GM18505 (cell line): ENCODE measurements around the gene GRIN2B.

Experiments used
- ATAC-seq: cut with Tn5 transposase; IDR thresholded peaks from one replicate; pipeline ENCODE4 v1.9.1; 2021; ENCODE audit not compliant: unreplicated experiment
- POLR2A ChIP-seq: IDR thresholded peaks from 4 replicates; pipeline ENCODE4 v1.6.1; 2011; ENCODE audit warnings: borderline replicate concordance; ENCODE audit not compliant: insufficient read depth, insufficient read length; ENCODE audit errors: extremely low read depth

Gene GRIN2B

DNA sequence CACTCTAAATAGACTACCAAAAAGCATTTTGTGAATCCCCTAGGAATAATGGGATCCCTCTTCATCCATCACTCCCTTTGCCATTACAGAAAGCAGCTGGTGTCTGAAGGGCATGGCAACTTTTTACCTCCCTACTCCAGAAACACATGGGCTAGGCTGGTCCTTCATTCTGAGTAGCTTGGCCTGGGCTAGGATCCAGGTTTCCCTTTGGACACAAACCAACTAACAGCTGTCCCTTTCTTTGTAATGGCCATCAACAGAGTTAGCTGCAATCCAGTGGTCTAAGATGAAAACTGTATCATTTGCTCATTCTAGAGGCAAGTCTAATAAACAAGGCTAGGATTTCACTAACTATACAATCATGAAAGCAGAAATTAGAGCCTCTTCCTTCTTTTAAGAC, 7.4 kb downstream of the GRIN2B start:
- ATAC-seq: no peak
- TF ChIP-seq POLR2A: no peak

DNA sequence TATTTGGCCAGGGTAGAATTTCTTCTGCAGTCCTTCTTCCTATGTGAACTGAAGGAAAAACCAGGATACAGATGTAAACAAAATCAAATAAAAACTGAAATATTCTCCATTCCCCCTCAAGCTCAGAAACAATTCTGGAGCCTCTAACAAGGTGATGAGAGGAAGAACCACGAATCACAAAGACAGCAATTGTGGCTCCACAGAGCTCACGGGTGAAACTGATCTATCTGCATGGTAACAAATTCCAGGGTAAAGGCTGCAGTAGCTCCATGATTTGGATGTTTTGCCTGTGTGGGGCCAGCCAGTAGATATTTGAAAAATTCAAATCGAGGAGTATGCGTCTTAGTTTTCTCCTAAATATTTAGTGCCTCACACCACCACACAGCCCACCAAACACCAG, 10.6 kb downstream of the GRIN2B start:
- no peak for TF ChIP-seq POLR2A
- ATAC-seq: no peak

DNA sequence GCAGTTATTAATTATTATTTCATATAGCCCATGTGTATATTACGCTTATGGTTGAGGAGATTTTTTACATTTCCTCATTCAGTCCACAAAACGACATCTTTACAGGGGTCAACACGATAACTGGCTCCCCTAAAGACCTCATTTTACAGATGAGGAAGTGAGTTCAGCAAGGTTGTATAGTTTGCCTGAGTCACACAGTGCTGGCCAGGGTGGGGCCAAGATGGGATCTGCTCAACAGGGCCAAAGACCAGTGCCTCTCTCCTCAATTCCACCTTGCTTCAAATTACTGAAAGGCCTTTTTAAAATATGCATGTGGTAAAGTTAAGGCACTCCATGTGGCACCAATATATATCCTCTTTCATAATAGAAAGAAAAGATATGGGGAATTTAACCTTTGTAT, 13.1 kb downstream of the GRIN2B start:
- ATAC-seq: no peak
- no peak for TF ChIP-seq POLR2A

DNA sequence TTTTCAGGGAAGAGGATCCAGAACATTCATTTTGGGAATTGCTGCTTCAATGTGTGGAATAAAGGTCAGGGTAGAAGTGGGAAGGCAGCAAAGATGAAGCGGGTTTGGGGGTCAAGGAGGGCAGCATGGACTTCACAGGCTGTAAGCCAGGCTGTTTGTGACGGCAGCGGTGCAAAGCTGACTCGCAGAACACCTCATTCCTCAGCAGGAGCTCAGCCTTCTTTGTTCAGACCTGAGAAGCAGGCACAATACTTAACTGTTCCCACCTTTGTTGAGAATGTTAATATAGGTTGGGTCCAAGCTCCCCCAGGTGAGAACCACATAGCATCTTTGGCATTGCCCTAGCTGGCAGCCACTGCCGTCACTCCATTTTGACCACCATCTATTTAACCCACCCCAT, 16.7 kb downstream of the GRIN2B start:
- TF ChIP-seq POLR2A: no peak
- ATAC-seq: no peak

DNA sequence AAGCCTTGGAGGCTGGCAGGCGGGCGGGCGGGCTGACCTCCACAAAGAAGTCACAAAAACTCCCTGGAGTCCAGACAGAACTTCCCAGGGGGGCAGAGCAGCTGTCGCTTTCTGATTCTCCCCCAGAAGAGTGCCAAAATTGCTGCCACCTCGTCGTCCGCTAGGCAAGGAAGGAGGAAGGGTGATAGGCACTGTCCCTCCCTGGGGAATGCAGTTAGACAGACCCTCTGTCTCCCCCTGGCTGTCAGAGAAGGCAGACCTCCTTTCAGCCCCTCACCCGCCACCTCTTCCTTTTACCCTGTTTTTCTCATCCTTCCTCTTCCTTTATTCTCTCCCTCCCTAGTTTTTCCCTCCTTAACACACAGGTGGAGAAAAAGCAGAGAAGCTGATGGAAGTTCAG, 18.7 kb downstream of the GRIN2B start:
- no peak for ATAC-seq
- TF ChIP-seq POLR2A: no peak

DNA sequence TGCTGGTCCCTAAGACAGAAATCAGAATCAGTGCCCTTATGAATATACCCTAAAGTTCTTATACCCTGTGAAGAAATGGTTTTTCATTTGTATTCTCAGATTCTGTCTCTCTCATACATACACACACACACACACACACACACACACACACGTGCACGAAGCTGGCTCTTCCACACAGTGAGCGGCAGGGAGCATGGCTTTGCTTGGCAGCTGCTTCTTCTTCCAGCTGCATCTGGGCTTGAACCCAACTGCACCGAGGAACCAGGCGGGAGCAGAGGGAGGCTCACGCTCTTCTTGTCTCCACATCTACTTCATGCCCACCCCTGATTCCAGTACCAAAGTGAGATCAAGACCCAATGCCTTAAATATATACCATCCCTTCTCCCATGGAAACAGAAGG, 19.4 kb downstream of the GRIN2B start:
- TF ChIP-seq POLR2A: no peak
- no peak for ATAC-seq

DNA sequence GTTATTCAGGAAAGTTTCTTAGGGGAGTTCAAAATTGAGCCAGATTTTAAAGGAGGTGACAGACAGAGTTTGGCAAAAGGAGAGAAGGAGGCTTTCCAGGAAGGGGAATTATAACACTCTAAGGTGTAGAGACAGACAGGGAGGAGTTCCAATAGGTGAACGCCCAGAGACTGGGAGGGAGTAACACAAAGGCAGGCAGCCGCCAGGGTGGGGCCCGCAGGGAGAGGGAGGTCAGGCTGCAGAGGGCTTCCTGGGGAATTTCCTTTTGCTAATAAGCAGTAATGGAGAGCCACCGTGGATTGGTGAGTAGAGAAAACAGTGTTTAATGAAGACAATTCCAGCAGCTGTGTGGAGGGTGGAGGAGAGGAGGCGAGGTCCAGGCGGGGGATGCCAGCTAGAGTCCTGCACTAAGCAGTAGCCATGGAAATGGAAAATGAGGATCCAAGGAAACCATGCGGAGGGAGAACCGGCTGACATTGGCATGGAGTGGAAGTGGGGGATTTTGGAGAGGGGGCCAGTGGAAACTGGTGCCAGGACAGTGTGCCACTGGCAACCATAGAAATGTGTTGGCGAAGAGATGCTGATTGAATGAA, 22.2 kb downstream of the GRIN2B start:
- TF ChIP-seq POLR2A: no peak

DNA sequence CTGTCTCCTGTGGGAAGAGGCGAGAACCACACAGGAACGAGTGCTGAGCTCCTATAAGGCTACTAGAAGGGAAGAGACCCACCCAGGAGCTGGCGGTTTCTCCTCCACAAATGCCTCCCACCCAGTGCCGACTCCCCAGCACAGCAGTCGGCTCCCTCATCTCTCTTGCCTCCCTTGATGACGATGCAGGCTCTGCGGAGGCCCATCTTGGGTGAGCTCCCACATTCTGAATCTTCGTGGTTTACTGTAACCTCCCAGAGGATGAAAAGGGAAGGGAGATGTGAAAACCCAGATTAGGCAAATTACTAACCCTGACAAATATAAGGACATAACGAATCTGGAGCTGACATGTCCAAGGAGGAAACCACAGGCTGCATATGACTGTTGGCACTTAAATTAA, 23.8 kb downstream of the GRIN2B start:
- no peak for TF ChIP-seq POLR2A
- ATAC-seq: no peak

More for the DNA sequence above, 22.2 kb downstream of the GRIN2B start:
- ATAC-seq: no peak

DNA sequence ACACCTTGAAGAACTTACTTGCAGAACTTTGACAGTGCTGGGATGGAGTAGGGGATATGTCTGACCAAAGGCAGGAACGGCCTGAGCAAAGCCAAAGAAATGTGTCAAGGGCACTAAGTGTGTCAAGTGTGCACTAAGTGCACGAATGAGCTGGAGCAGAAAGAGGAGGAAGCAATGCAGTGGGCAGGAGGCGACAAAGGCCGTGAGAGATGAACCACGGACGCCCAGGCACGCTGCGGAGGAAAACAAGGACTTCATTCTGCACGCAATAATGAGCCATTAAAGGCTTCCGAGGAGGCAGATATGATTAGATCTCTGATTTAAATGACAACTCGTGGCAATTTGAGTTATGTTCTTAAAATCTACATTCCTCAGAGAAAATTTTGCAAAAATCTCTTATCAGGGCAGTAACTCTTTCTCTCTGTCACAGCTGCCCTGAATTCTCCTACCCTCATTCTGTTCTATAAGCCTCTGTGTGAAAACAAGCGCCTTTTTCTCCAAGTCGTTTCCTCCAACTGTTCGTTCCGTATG, 25.3 kb downstream of the GRIN2B start:
- TF ChIP-seq POLR2A: no peak

DNA sequence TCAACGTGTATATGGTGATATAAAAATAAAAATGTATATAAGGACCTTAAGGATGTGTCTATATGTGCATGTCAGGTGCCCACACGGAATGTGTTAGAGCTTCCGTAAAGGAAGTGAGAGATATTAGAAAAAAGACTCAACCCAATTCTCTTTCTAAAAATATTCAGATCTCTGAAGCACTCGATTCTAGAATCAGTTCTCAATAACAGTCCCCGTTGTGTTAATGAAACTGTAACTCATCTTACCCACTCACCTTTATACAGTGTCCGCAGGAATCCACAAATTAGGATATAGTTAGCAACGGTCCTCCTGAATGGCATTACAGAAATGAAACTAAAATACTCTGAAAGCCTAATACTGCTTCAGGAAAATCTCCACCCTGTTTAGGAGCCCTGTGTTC, 29.3 kb downstream of the GRIN2B start:
- no peak for TF ChIP-seq POLR2A
- no peak for ATAC-seq

More for the DNA sequence above, 25.3 kb downstream of the GRIN2B start:
- no peak for ATAC-seq

DNA sequence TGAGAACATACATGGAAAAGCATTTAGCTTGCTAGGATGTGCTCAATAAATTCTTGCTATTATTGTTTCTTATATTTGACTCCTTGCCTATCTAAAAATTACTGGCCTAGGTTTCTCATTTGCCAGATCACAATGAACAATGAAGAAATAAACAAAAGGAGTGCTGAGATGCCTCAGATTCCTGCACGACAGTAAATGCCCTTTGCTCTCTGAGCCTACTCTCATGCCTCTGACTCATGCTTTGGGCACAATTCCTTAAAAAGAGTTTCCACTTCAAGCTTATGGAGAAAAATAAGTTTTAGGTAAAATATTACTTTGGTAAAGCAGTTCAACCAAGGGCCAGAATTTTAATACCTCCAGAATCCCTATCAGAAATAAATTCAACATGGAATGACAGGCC, 30.9 kb downstream of the GRIN2B start:
- no peak for ATAC-seq
- no peak for TF ChIP-seq POLR2A

DNA sequence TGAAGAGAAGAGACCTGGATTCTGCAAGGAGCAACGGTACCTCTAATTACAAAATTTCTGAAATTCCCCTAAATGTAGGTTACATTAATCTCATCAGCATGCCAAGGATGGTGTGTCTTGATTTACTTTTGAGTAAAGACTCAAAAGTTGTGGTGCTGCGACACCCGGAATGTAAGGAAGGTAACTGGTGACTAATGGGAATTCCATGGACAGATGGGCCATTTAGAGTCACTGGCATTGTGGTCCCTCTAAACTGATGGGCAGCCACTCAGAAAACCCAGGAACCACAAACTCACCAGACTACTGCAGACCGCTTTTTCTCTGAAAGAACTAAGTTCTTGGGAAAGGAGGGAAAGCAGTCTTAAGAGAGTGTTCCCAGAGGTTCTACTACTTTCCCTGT, 32.8 kb downstream of the GRIN2B start:
- no peak for TF ChIP-seq POLR2A
- no peak for ATAC-seq

DNA sequence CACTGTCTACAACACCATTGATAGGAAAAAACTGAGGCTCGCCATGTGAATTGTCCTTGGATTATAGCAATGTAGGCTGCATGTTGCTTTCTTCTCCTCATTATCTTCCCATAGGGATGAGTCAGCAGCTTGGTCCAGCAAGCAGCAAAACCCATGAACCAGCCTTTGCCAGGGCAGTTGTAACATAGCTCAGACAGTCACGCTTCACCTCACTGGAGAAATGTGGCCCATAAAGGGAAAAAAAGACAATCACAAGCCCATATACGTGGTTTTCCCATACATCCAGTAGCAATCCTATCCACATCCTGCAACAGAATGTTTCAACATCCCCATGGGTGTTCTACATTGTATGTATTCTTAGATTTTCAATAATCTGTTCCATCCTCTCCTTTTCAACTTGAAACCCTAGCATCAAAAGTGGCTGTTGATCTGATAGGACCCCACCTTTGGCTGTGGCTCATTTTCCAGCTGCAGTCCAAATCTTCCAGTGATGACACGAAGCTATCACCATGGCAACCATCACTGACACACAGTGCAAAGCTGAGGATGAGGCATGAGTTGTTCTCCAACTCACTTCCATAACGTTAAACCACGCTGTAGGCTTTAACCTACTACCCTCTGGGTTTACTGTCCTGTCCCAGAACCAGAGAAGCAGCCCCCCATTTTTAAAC, 34.0 kb downstream of the GRIN2B start:
- no peak for TF ChIP-seq POLR2A
- no peak for ATAC-seq

DNA sequence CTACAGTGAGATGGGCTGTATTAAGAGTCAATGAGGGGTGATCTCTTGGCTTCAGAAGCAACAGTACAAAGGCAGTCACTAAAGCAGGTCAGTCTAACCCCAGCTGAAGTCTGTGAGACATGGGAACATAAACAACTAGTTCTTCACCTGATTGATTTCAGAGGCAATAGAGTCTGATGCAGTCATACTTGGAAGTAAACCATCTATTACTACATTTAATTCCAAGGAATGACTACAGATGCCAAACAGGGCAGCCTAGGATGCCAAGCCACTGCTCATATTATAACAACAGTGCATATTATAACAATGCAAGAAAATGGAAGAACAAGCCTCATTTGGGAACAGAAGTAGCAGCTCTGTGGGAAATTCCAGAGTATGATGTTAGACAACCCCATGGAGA, 35.8 kb downstream of the GRIN2B start:
- ATAC-seq: no peak
- no peak for TF ChIP-seq POLR2A
